Retinal pigment epithelial cell (primary cell): ENCODE results near the gene PLCD1.

Experiments used
- DNase-seq: peaks from one replicate; pipeline ENCODE4 v3.0.0-alpha.2; 2010; ENCODE audit warnings: low read depth
- H3K4me3 ChIP-seq: 2 replicates; pipeline ENCODE4 v1.5.1; 2011; ENCODE audit warnings: mild to moderate bottlenecking, low read length, control low read depth, moderate library complexity
- TF ChIP-seq, protein P1 (sequence below): conservative IDR thresholded peaks from 2 replicates; pipeline ENCODE4 v1.5.1; 2011; ENCODE audit warnings: low read depth, low read length, control low read depth, inconsistent platforms

Gene PLCD1

DNA sequence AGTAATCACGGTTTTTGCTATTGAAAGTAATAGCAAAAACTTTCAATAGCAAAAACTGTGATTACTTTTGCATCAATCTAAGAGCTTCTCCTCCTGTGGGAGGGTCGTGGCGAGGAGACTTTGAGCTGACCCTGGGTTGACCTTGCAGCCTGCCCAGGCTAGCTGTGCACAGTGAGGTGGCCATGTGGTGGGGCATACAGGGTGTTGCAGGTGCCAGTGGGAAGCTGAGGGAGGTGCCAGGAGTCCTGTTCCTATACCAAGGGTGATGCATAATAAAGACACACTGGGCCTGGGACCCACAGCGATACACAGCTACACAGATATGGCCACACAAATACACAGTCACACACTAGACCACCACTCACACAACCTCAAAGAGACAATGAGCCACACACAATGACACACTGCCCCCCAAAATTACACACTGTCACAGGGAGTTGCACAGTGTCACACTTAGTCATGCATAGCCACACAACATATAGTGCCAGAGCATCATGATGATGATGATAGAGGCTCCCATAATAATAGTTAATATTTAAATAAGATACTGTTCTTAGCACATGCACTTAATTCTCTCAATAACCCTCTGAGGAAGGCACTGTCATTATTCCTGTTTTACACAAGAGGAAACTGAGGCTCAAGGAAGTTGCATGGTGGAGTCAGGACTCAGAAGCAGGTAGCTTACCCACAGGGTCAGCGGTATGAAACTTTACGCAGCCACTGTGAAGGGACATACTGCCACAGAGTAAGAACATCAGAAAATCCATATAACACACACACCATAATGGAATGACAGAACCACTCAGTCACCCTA lies 6.3 kb downstream of the PLCD1 start:
- H3K4me3 ChIP-seq = no peak overlapping the region
- DNase-seq = no peak
- TF ChIP-seq, protein P1, sequence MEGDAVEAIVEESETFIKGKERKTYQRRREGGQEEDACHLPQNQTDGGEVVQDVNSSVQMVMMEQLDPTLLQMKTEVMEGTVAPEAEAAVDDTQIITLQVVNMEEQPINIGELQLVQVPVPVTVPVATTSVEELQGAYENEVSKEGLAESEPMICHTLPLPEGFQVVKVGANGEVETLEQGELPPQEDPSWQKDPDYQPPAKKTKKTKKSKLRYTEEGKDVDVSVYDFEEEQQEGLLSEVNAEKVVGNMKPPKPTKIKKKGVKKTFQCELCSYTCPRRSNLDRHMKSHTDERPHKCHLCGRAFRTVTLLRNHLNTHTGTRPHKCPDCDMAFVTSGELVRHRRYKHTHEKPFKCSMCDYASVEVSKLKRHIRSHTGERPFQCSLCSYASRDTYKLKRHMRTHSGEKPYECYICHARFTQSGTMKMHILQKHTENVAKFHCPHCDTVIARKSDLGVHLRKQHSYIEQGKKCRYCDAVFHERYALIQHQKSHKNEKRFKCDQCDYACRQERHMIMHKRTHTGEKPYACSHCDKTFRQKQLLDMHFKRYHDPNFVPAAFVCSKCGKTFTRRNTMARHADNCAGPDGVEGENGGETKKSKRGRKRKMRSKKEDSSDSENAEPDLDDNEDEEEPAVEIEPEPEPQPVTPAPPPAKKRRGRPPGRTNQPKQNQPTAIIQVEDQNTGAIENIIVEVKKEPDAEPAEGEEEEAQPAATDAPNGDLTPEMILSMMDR = no peak

DNA sequence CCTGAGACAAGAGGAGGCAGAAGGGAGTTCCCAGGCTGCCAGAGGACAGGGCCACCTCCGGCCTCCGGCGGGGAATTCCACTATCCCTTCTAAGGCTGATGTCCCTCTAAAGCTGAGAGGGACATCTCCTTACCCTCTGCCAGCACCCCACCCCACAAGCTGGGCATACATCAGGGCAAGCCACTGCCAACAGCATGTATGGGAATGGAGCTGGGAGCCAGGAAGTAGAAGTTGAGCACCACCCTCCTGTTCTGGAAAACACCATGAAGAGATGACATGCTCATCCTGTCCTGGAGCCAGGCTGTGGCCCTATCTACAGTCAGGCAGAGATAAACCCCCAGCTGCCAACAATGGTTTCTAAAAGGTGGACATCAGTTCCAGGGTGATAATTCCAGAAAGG lies 7.1 kb downstream of the PLCD1 start:
- no peak for DNase-seq
- no peak overlapping the region for H3K4me3 ChIP-seq
- TF ChIP-seq, protein P1 = no peak

DNA sequence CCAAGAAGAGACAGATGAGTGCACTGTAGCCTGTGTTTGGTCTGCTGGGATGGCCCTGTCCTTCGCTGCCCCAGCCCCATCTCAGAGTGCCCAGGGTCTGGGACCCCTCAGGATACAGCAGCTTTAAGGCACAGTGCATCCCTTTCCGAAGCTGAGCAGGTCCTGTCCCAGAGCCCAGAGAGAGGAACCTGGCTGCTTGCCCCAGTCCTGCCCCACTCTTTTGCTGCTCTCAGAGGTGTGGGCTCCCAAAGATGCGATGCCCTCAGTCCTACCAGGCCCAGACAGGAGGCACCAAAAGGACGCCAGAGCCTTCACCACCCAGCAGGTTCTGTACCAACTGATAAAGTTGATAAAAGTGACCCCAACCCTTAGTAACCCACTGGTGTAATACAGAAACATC lies 8.2 kb downstream of the PLCD1 start:
- no peak overlapping the region for H3K4me3 ChIP-seq
- TF ChIP-seq, protein P1 = no peak
- no peak for DNase-seq

DNA sequence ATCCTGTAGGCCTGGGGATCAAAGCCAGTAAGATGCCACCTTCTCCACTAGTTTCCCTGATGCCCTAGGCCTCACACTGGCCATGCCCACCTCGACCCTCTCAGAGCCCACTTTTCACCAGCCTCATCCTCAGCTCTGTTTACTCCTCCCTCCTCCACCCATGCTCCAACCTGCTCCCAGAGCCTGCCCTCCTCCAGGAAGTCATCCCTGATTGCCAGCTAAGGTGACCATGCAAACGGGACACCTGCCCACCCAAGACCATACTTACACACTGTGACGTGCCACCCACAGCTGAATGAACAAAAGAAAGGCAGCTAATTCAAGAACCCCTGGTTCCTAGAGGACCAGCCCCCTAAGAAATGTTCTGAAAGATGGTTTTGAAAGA lies 9.1 kb downstream of the PLCD1 start:
- TF ChIP-seq, protein P1 = no peak
- no peak overlapping the region for H3K4me3 ChIP-seq
- DNase-seq = no peak

DNA sequence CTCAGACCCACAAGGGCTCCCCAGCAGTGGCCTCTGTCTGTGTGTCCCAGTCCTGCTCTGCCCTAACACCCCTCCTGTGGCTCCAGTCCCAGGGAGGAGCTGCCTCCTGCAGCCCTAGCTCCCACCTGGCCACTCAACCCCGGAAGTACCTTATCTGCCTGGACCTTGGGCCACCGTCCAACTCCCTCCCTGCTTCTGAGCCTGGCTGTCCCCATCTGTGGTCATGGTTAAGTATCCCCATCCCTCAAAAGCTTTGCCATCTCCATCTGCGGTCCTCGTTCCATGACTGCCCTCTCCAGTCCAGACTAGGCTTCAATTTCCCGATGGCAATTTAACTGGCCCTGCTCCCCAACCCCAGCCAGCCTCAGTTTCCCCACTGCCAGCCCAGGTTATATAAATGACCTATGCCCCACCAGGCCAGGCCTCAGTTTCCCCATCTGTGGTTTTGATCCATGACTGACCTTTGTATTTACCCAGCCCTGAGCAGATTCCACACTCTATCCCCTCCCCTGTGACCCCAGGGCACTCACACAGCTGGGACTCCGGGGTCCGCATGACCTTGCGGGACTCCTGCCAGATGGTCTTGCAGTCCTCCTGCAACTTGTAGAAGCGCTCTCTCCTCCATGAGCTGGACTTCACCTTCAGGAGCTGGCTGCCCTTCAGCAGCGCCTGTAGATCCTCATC lies 9.6 kb downstream of the PLCD1 start:
- TF ChIP-seq, protein P1 = no peak
- DNase-seq = no peak
- no peak overlapping the region for H3K4me3 ChIP-seq

DNA sequence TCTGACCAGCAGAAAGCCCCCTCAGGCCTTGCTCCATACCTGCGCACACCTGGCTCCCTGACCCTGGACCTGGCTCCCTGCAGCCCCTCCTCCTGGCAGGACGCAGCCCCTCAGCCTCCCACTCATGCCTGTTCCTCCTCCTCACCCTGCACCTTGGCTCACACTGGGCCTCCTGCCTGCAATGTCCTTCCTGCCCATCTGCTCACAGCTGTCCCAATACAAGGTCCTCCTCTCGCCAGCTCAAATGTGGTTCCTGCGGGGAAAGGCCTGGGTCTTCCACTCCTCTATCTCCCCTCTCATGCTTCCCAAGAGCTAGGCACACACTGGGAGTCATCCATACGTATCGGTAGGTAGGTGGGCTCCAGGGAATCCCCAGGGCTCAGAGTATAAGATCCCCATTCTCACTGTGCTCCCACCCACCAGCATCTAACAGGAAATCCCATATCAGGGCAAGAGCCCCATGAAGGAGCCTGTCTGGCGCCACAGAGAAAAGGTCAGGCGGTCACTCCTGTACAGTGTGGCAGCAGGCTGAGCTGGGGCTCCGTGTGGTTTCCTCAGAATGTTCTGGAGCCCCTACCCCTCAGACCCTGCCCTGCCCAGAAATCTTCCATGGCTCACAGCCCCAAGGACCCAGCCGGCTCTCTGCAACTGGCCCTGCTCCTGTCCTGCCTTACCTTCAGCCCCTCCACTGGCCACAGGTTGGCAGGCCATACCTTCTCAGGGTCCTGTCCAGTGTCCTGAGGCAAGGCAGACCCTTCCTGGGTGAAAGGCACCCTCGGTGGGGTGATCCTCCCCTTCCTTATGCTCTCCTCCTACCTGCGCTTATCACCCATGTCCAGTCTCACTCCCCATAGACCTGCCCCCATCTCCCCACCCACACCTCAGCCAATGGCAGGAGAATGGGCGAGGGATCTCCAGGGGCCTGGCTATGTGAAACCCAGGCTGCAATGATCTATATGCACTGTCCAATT lies 10.9 kb downstream of the PLCD1 start:
- no peak overlapping the region for H3K4me3 ChIP-seq
- DNase-seq = no peak
- TF ChIP-seq, protein P1 = no peak
